Measurements from ENCODE around the gene CACNB4. TPM values are rescaled to one million over a fixed set of nuclear protein-coding genes. Genes with fewer than 3 reads are reported as not detected.
"Not testable (repeated sequence)": the region's sequence is repeated elsewhere in the genome, so short reads cannot be mapped to it uniquely, and the experiment has no call there.

The CACNB4 gene
- polyA plus RNA-seq, 3 donors, result 11.7 to 16.7 (median 12.2) TPM

- DNase-seq (ENCODE audit: extremely low read depth in 1 of 11, low read depth in 9 of 11, low spot score in 4 of 11), result no peak
Measured at GRCh38 chr2:151996243-151997003, 102.4 kb downstream of the CACNB4 start.

- DNase-seq (ENCODE audit: extremely low read depth in 1 of 11, low read depth in 9 of 11, low spot score in 4 of 11), result no peak
Measured at GRCh38 chr2:151995161-151995557, 103.7 kb downstream of the CACNB4 start.

GRCh38 chr2:151994178-151994577 is 104.7 kb downstream of the CACNB4 start:
- DNase-seq (ENCODE audit: extremely low read depth in 1 of 11, low read depth in 9 of 11, low spot score in 4 of 11), result not testable (repeated sequence)

GRCh38 chr2:151991010-151991409 is 107.8 kb downstream of the CACNB4 start:
- no peak for DNase-seq (ENCODE audit: extremely low read depth in 1 of 11, low read depth in 9 of 11, low spot score in 4 of 11)

GRCh38 chr2:151989378-151989777 is 109.5 kb downstream of the CACNB4 start:
- no peak for DNase-seq (ENCODE audit: extremely low read depth in 1 of 11, low read depth in 9 of 11, low spot score in 4 of 11)

GRCh38 chr2:151987484-151987883 is 111.4 kb downstream of the CACNB4 start:
- DNase-seq (ENCODE audit: extremely low read depth in 1 of 11, low read depth in 9 of 11, low spot score in 4 of 11), result no peak

GRCh38 chr2:151984424-151985083 is 114.3 kb downstream of the CACNB4 start:
- DNase-seq (ENCODE audit: extremely low read depth in 1 of 11, low read depth in 9 of 11, low spot score in 4 of 11), result no peak

- DNase-seq (ENCODE audit: extremely low read depth in 1 of 11, low read depth in 9 of 11, low spot score in 4 of 11), result no peak
Measured at GRCh38 chr2:151983221-151983620, 115.6 kb downstream of the CACNB4 start.

GRCh38 chr2:151981886-151982285 is 117.0 kb downstream of the CACNB4 start:
- no peak for DNase-seq (ENCODE audit: extremely low read depth in 1 of 11, low read depth in 9 of 11, low spot score in 4 of 11)

GRCh38 chr2:151979694-151980093 is 119.2 kb downstream of the CACNB4 start:
- no peak for DNase-seq (ENCODE audit: extremely low read depth in 1 of 11, low read depth in 9 of 11, low spot score in 4 of 11)

GRCh38 chr2:151978709-151979108 is 120.1 kb downstream of the CACNB4 start:
- no peak for DNase-seq (ENCODE audit: extremely low read depth in 1 of 11, low read depth in 9 of 11, low spot score in 4 of 11)

- no peak for DNase-seq (ENCODE audit: extremely low read depth in 1 of 11, low read depth in 9 of 11, low spot score in 4 of 11)
Measured at GRCh38 chr2:151977631-151978030, 121.2 kb downstream of the CACNB4 start.

- DNase-seq (ENCODE audit: extremely low read depth in 1 of 11, low read depth in 9 of 11, low spot score in 4 of 11), result no peak
Measured at GRCh38 chr2:151976945-151977353, 121.9 kb downstream of the CACNB4 start.

GRCh38 chr2:151975460-151976414 is 123.1 kb downstream of the CACNB4 start:
- DNase-seq (ENCODE audit: extremely low read depth in 1 of 11, low read depth in 9 of 11, low spot score in 4 of 11), result no peak

GRCh38 chr2:151974988-151975387 is 123.9 kb downstream of the CACNB4 start:
- DNase-seq (ENCODE audit: extremely low read depth in 1 of 11, low read depth in 9 of 11, low spot score in 4 of 11), result no peak

GRCh38 chr2:151973901-151974199 is 125.0 kb downstream of the CACNB4 start:
- no peak for DNase-seq (ENCODE audit: extremely low read depth in 1 of 11, low read depth in 9 of 11, low spot score in 4 of 11)

GRCh38 chr2:151973013-151973900 is 125.6 kb downstream of the CACNB4 start:
- no peak for DNase-seq (ENCODE audit: extremely low read depth in 1 of 11, low read depth in 9 of 11, low spot score in 4 of 11)

- DNase-seq (ENCODE audit: extremely low read depth in 1 of 11, low read depth in 9 of 11, low spot score in 4 of 11), result no peak
Measured at GRCh38 chr2:151972241-151973012, 126.4 kb downstream of the CACNB4 start.
